ENCODE results near the gene FIZ1.
A peak's percentile ranks its signal among the peaks of the same experiment; 100 is the strongest.
"Not testable (repeated sequence)": the region's sequence is repeated elsewhere in the genome, so short reads cannot be mapped to it uniquely, and the experiment has no call there.

Gene FIZ1

GRCh38 chr19:55586976-55587668 lies 12.2 kb downstream of the FIZ1 start:
- peak overlapping the region; percentile 27 for H3K4me3 ChIP-seq

GRCh38 chr19:55585658-55586339 lies 13.5 kb downstream of the FIZ1 start:
- Histone ChIP-seq H3K4me1 (peaks cover 21% of the 10 kb centered on the region), H3K36me3 (replicated peaks) (no peaks in the 10 kb centered on the region), H3K4me3 (peak overlapping the region; percentile 9; the same call in 1 of the 2 replicates), H3K9me3 (0 out of 2 replicates have a peak, but pooled peaks cover 3% of the 10 kb centered on the region), H3K27me3 (ENCODE audit: low read depth) (no peaks in the 10 kb centered on the region)
- DNase-seq (ENCODE audit: low spot score in 2 of 2): peak; percentile 38 to 90
- in situ Hi-C loops (cut with MboI; ENCODE audit: low sequenced_read_pairs): no loop called here

More at GRCh38 chr19:55586976-55587668, 12.2 kb downstream of the FIZ1 start:
- H3K36me3 ChIP-seq (replicated peaks): no peaks in the 10 kb centered on the region
- peak; percentile 89 to 98 for DNase-seq (ENCODE audit: low spot score in 2 of 2)
- H3K27me3 ChIP-seq (ENCODE audit: low read depth): no peaks in the 10 kb centered on the region
- in situ Hi-C loops (cut with MboI; ENCODE audit: low sequenced_read_pairs): no loop called here
- 0 out of 2 replicates have a peak, but pooled peaks cover 3% of the 10 kb centered on the region for H3K9me3 ChIP-seq
- H3K4me1 ChIP-seq: peaks cover 21% of the 10 kb centered on the region

GRCh38 chr19:55584871-55585270 lies 14.4 kb downstream of the FIZ1 start:
- Histone ChIP-seq H3K36me3 (replicated peaks) (no peaks in the 10 kb centered on the region), H3K4me3 (no peak overlapping the region), H3K4me1 (peaks cover 21% of the 10 kb centered on the region), H3K9me3 (0 out of 2 replicates have a peak, but pooled peaks cover 3% of the 10 kb centered on the region), H3K27me3 (ENCODE audit: low read depth) (no peaks in the 10 kb centered on the region)
- in situ Hi-C loops (cut with MboI; ENCODE audit: low sequenced_read_pairs): no loop called here
- no peak for DNase-seq (ENCODE audit: low spot score in 2 of 2)

- peaks cover 21% of the 10 kb centered on the region for H3K4me1 ChIP-seq
- in situ Hi-C loops (cut with MboI; ENCODE audit: low sequenced_read_pairs); DNase-seq (ENCODE audit: low spot score in 2 of 2); H3K36me3 ChIP-seq (replicated peaks); H3K9me3 ChIP-seq; H3K27me3 ChIP-seq (ENCODE audit: low read depth); H3K4me3 ChIP-seq: not testable (repeated sequence)
Observed at GRCh38 chr19:55583897-55584296, 15.4 kb downstream of the FIZ1 start.

GRCh38 chr19:55582284-55582683 lies 17.0 kb downstream of the FIZ1 start:
- H3K36me3 ChIP-seq (replicated peaks); DNase-seq (ENCODE audit: low spot score in 2 of 2); in situ Hi-C loops (cut with MboI; ENCODE audit: low sequenced_read_pairs); H3K9me3 ChIP-seq; H3K4me3 ChIP-seq; H3K27me3 ChIP-seq (ENCODE audit: low read depth): not testable (repeated sequence)
- peaks cover 17% of the 10 kb centered on the region for H3K4me1 ChIP-seq

GRCh38 chr19:55581823-55582223 lies 17.5 kb downstream of the FIZ1 start:
- H3K36me3 ChIP-seq (replicated peaks): peaks cover 4% of the 10 kb centered on the region
- no peak overlapping the region for H3K4me3 ChIP-seq
- in situ Hi-C loops (cut with MboI; ENCODE audit: low sequenced_read_pairs): no loop called here
- peaks cover 14% of the 10 kb centered on the region for H3K4me1 ChIP-seq
- H3K9me3 ChIP-seq: 0 out of 2 replicates have a peak, but pooled peaks cover 3% of the 10 kb centered on the region
- DNase-seq (ENCODE audit: low spot score in 2 of 2): no peak
- no peaks in the 10 kb centered on the region for H3K27me3 ChIP-seq (ENCODE audit: low read depth)

- DNase-seq (ENCODE audit: low spot score in 2 of 2): peak in 1 of 2 experiments; percentile 55
- peaks cover 9% of the 10 kb centered on the region for H3K4me1 ChIP-seq
- no peaks in the 10 kb centered on the region for H3K27me3 ChIP-seq (ENCODE audit: low read depth)
- in situ Hi-C loops (cut with MboI; ENCODE audit: low sequenced_read_pairs): no loop called here
- peak overlapping the region; percentile 82 for H3K4me3 ChIP-seq
- peaks cover 5% of the 10 kb centered on the region for H3K36me3 ChIP-seq (replicated peaks)
- H3K9me3 ChIP-seq: 0 out of 2 replicates have a peak, but pooled peaks cover 3% of the 10 kb centered on the region
Observed at GRCh38 chr19:55581145-55581822, 18.0 kb downstream of the FIZ1 start.

GRCh38 chr19:55580628-55581144 lies 18.6 kb downstream of the FIZ1 start, which contains the start of gene ZNF579:
TSS of gene ZNF579 (minus strand) at chr19:55580848. CDS start at chr19:55579639, 1,209 bp downstream.
- DNase-seq (ENCODE audit: low spot score in 2 of 2): peak; percentile 77 to 95
- in situ Hi-C loops (cut with MboI; ENCODE audit: low sequenced_read_pairs): no loop called here

GRCh38 chr19:55579766-55580621 lies 19.3 kb downstream of the FIZ1 start:
- peak; percentile 35 to 54 for DNase-seq (ENCODE audit: low spot score in 2 of 2)
- peaks cover 5% of the 10 kb centered on the region for H3K36me3 ChIP-seq (replicated peaks)
- in situ Hi-C loops (cut with MboI; ENCODE audit: low sequenced_read_pairs): no loop called here

More at GRCh38 chr19:55580628-55581144, 18.6 kb downstream of the FIZ1 start, which contains the start of gene ZNF579:
- Histone ChIP-seq H3K27me3 (ENCODE audit: low read depth) (no peaks in the 10 kb centered on the region), H3K36me3 (replicated peaks) (peaks cover 5% of the 10 kb centered on the region), H3K4me1 (peaks cover 4% of the 10 kb centered on the region), H3K9me3 (0 out of 2 replicates have a peak, but pooled peaks cover 3% of the 10 kb centered on the region), H3K4me3 (peak within 1 kb of the TSS; percentile 82)

GRCh38 chr19:55578761-55579747 lies 20.3 kb downstream of the FIZ1 start:
- peaks cover 5% of the 10 kb centered on the region for H3K36me3 ChIP-seq (replicated peaks)
- in situ Hi-C loops (cut with MboI; ENCODE audit: low sequenced_read_pairs): no loop called here
- H3K9me3 ChIP-seq: no peaks in the 10 kb centered on the region
- no peaks in the 10 kb centered on the region for H3K4me1 ChIP-seq
- no peaks in the 10 kb centered on the region for H3K27me3 ChIP-seq (ENCODE audit: low read depth)
- no peak for DNase-seq (ENCODE audit: low spot score in 2 of 2)
- H3K4me3 ChIP-seq: peak overlapping the region; percentile 82

More at GRCh38 chr19:55579766-55580621, 19.3 kb downstream of the FIZ1 start:
- H3K27me3 ChIP-seq (ENCODE audit: low read depth): no peaks in the 10 kb centered on the region
- peak overlapping the region; percentile 82 for H3K4me3 ChIP-seq
- H3K4me1 ChIP-seq: no peaks in the 10 kb centered on the region
- H3K9me3 ChIP-seq: no peaks in the 10 kb centered on the region

- Histone ChIP-seq H3K27me3 (ENCODE audit: low read depth) (no peaks in the 10 kb centered on the region), H3K4me1 (no peaks in the 10 kb centered on the region), H3K9me3 (no peaks in the 10 kb centered on the region), H3K36me3 (replicated peaks) (peaks cover 5% of the 10 kb centered on the region), H3K4me3 (no peak overlapping the region)
- in situ Hi-C loops (cut with MboI; ENCODE audit: low sequenced_read_pairs): no loop called here
- no peak for DNase-seq (ENCODE audit: low spot score in 2 of 2)
Observed at GRCh38 chr19:55578031-55578760, 21.1 kb downstream of the FIZ1 start.
